ENCODE results near the gene GRID2. TPM values are rescaled to one million over a fixed set of nuclear protein-coding genes. Genes with fewer than 3 reads are reported as not detected.

GRID2 gene
- total RNA-seq, 1 experiment from 2014 or later, result not detected

Small RNA genes lying within 50 kb of the gene (small RNA-seq; reads per million reads assigned to genes)
- 0 reads per million in 2 experiments for gene RNA5SP164

All from NCI-H460 (cell line).